ENCODE results near the gene TNFRSF4. TPM values are rescaled to one million over a fixed set of nuclear protein-coding genes. Genes with fewer than 3 reads are reported as not detected.

TNFRSF4 gene
- total and polyA plus RNA-seq, 7 donors = 0.95 to 8.6 (median 1.2) TPM; not detected in 2

- Histone ChIP-seq H3K4me3 (peak within 1 kb of the TSS in 3 of 4 donors; percentile 3 to 27 (median 24)), H3K27me3 (peaks cover 5 to 51% (median 28%) of the 10 kb centered on the region in 3 donors), H3K27ac (no peak within 1 kb of the TSS)
These were observed 7.5 kb downstream of the TNFRSF4 start, which contains the start of gene TNFRSF18 for GRCh38 chr1:1206376-1206965. TNFRSF18 (minus strand) TSS chr1:1206592; CDS start chr1:1206571, 21 bp downstream.

GRCh38 chr1:1205769-1206375, 8.1 kb downstream of the TNFRSF4 start:
- H3K27ac ChIP-seq = no peak overlapping the region
- intact Hi-C loops (cut with DNase I) = loop anchor here (5.0 kb wide), 1 partner anchor 49 kb away; no protein-coding TSS in a partner anchor
- TF ChIP-seq POLR2AphosphoS5 (IDR thresholded peaks at IDR 0.05) (no peak), POLR2A (IDR thresholded peaks at IDR 0.05) (no peak), EP300 (IDR thresholded peaks at IDR 0.05) (no peak)
- TF ChIP-seq, protein P1, sequence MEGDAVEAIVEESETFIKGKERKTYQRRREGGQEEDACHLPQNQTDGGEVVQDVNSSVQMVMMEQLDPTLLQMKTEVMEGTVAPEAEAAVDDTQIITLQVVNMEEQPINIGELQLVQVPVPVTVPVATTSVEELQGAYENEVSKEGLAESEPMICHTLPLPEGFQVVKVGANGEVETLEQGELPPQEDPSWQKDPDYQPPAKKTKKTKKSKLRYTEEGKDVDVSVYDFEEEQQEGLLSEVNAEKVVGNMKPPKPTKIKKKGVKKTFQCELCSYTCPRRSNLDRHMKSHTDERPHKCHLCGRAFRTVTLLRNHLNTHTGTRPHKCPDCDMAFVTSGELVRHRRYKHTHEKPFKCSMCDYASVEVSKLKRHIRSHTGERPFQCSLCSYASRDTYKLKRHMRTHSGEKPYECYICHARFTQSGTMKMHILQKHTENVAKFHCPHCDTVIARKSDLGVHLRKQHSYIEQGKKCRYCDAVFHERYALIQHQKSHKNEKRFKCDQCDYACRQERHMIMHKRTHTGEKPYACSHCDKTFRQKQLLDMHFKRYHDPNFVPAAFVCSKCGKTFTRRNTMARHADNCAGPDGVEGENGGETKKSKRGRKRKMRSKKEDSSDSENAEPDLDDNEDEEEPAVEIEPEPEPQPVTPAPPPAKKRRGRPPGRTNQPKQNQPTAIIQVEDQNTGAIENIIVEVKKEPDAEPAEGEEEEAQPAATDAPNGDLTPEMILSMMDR (IDR thresholded peaks at IDR 0.05) = no peak
- H3K4me1 ChIP-seq = peaks cover 0 to 36% (median 35%) of the 10 kb centered on the region in 4 donors
- H3K36me3 ChIP-seq = no peaks in the 10 kb centered on the region
- H3K9me3 ChIP-seq = no peaks in the 10 kb centered on the region
- no peak for DNase-seq
- 17 to 25% methylated on average over 31 of the region's 31 CpGs for WGBS, 2 donors
- peak overlapping the region in 3 of 4 donors; percentile 3 to 27 (median 24) for H3K4me3 ChIP-seq
- peaks cover 10 to 57% (median 28%) of the 10 kb centered on the region in 3 donors for H3K27me3 ChIP-seq

More at GRCh38 chr1:1206376-1206965, 7.5 kb downstream of the TNFRSF4 start, which contains the start of gene TNFRSF18:
- TF ChIP-seq, protein P1 (IDR thresholded peaks at IDR 0.05) = no peak
- TF ChIP-seq EP300 (IDR thresholded peaks at IDR 0.05) (no peak), POLR2A (IDR thresholded peaks at IDR 0.05) (no peak), POLR2AphosphoS5 (IDR thresholded peaks at IDR 0.05) (no peak)
- H3K9me3 ChIP-seq = no peaks in the 10 kb centered on the region
- H3K36me3 ChIP-seq = no peaks in the 10 kb centered on the region
- H3K4me1 ChIP-seq = peaks cover 0 to 30% (median 29%) of the 10 kb centered on the region in 4 donors
- DNase-seq = no peak
- intact Hi-C loops (cut with DNase I) = loop anchor here (5.0 kb wide), 1 partner anchor 49 kb away; no protein-coding TSS in a partner anchor
- WGBS, 2 donors = 3 to 6% methylated on average over 49 of the region's 49 CpGs

GRCh38 chr1:1204998-1205768, 8.8 kb downstream of the TNFRSF4 start:
- no peak for DNase-seq
- Histone ChIP-seq H3K4me3 (no peak overlapping the region), H3K9me3 (no peaks in the 10 kb centered on the region), H3K4me1 (peaks cover 0 to 39% (median 37%) of the 10 kb centered on the region in 4 donors), H3K27me3 (peaks cover 10 to 61% (median 28%) of the 10 kb centered on the region in 3 donors), H3K36me3 (no peaks in the 10 kb centered on the region), H3K27ac (no peak overlapping the region)
- intact Hi-C loops (cut with DNase I) = loop anchor here (5.0 kb wide), 1 partner anchor 48 kb away; no protein-coding TSS in a partner anchor
- TF ChIP-seq POLR2AphosphoS5 (IDR thresholded peaks at IDR 0.05) (no peak), EP300 (IDR thresholded peaks at IDR 0.05) (no peak), POLR2A (IDR thresholded peaks at IDR 0.05) (no peak)
- TF ChIP-seq, protein P1 (IDR thresholded peaks at IDR 0.05) = no peak
- WGBS, 2 donors = 86 to 89% methylated on average over 19 of the region's 19 CpGs

GRCh38 chr1:1204425-1204920, 9.5 kb downstream of the TNFRSF4 start:
- Histone ChIP-seq H3K4me1 (peaks cover 0 to 39% (median 37%) of the 10 kb centered on the region in 4 donors), H3K27me3 (peaks cover 10 to 61% (median 28%) of the 10 kb centered on the region in 3 donors), H3K27ac (no peak overlapping the region), H3K9me3 (no peaks in the 10 kb centered on the region), H3K36me3 (no peaks in the 10 kb centered on the region), H3K4me3 (no peak overlapping the region)
- TF ChIP-seq POLR2A (IDR thresholded peaks at IDR 0.05) = no peak
- TF ChIP-seq EP300 (IDR thresholded peaks at IDR 0.05) = no peak
- TF ChIP-seq, protein P1 (IDR thresholded peaks at IDR 0.05) = no peak
- no peak for TF ChIP-seq POLR2AphosphoS5 (IDR thresholded peaks at IDR 0.05)
- intact Hi-C loops (cut with DNase I) = no loop called here
- 74 to 87% methylated on average over 8 of the region's 8 CpGs for WGBS, 2 donors
- no peak for DNase-seq

All from sigmoid colon (tissue), 7 donors.